ENCODE measurements around the gene STYK1. TPM values are rescaled to one million over a fixed set of nuclear protein-coding genes. Genes with fewer than 3 reads are reported as not detected.
A peak's percentile ranks its signal among the peaks of the same experiment; 100 is the strongest.
"Not testable (repeated sequence)": the region's sequence is repeated elsewhere in the genome, so short reads cannot be mapped to it uniquely, and the experiment has no call there.

STYK1 gene
- total RNA-seq, 2 donors from 2014 or later = not detected

- Histone ChIP-seq H3K4me3 (peak overlapping the region; percentile 83), H3K27me3 (replicated peaks; ENCODE audit: insufficient read depth) (no peaks in the 10 kb centered on the region), H3K27ac (peak overlapping the region; percentile 75 to 85), H3K4me1 (ENCODE audit: control insufficient read depth in 1 of 2, low read depth in 2 of 2) (peaks cover 7 to 19% of the 10 kb centered on the region in 2 donors), H3K9me3 (no peaks in the 10 kb centered on the region), H3K36me3 (no peaks in the 10 kb centered on the region)
- DNase-seq (ENCODE audit: low spot score) (no peak), ATAC-seq (ENCODE audit: insufficient number of reproducible peaks, low FRiP score, low read depth) (no peak)
- TF ChIP-seq CTCF (IDR thresholded peaks at IDR 0.05) = no peak
These were observed 60.9 kb downstream of the STYK1 start for GRCh38 chr12:10612984-10613348.

GRCh38 chr12:10612110-10612509 is 61.7 kb downstream of the STYK1 start:
- H3K27me3 ChIP-seq (replicated peaks; ENCODE audit: insufficient read depth) = no peaks in the 10 kb centered on the region

GRCh38 chr12:10611258-10611657 is 62.6 kb downstream of the STYK1 start:
- ATAC-seq (ENCODE audit: insufficient number of reproducible peaks, low FRiP score, low read depth); DNase-seq (ENCODE audit: low spot score); H3K27me3 ChIP-seq (replicated peaks; ENCODE audit: insufficient read depth); H3K9me3 ChIP-seq; H3K36me3 ChIP-seq; H3K27ac ChIP-seq; H3K4me3 ChIP-seq: not testable (repeated sequence)
- H3K4me1 ChIP-seq (ENCODE audit: control insufficient read depth in 1 of 2, low read depth in 2 of 2) = peaks cover 7 to 19% of the 10 kb centered on the region in 2 donors

More at GRCh38 chr12:10612110-10612509, 61.7 kb downstream of the STYK1 start:
- Histone ChIP-seq H3K4me3 (peak overlapping the region; percentile 83), H3K27ac (no peak overlapping the region), H3K9me3 (no peaks in the 10 kb centered on the region), H3K36me3 (peaks cover 5% of the 10 kb centered on the region), H3K4me1 (ENCODE audit: control insufficient read depth in 1 of 2, low read depth in 2 of 2) (peaks cover 7 to 19% of the 10 kb centered on the region in 2 donors)
- TF ChIP-seq CTCF (IDR thresholded peaks at IDR 0.05) = no peak
- ATAC-seq (ENCODE audit: insufficient number of reproducible peaks, low FRiP score, low read depth) (no peak), DNase-seq (ENCODE audit: low spot score) (no peak)

GRCh38 chr12:10610188-10610587 is 63.7 kb downstream of the STYK1 start:
- no peak for TF ChIP-seq CTCF (IDR thresholded peaks at IDR 0.05)
- no peak for ATAC-seq (ENCODE audit: insufficient number of reproducible peaks, low FRiP score, low read depth)
- Histone ChIP-seq H3K9me3 (no peaks in the 10 kb centered on the region), H3K27ac (no peak overlapping the region), H3K4me3 (no peak overlapping the region), H3K27me3 (replicated peaks; ENCODE audit: insufficient read depth) (no peaks in the 10 kb centered on the region), H3K4me1 (ENCODE audit: control insufficient read depth in 1 of 2, low read depth in 2 of 2) (peaks cover 7 to 19% of the 10 kb centered on the region in 2 donors), H3K36me3 (peaks cover 8% of the 10 kb centered on the region)
- no peak for DNase-seq (ENCODE audit: low spot score)

- peaks cover 8% of the 10 kb centered on the region for H3K36me3 ChIP-seq
- TF ChIP-seq CTCF (IDR thresholded peaks at IDR 0.05) = no peak
- H3K9me3 ChIP-seq = no peaks in the 10 kb centered on the region
- no peaks in the 10 kb centered on the region for H3K27me3 ChIP-seq (replicated peaks; ENCODE audit: insufficient read depth)
- H3K4me3 ChIP-seq = no peak overlapping the region
- peaks cover 7 to 18% of the 10 kb centered on the region in 2 donors for H3K4me1 ChIP-seq (ENCODE audit: control insufficient read depth in 1 of 2, low read depth in 2 of 2)
- DNase-seq (ENCODE audit: low spot score) = no peak
- no peak overlapping the region for H3K27ac ChIP-seq
- ATAC-seq (ENCODE audit: insufficient number of reproducible peaks, low FRiP score, low read depth) = no peak
These were observed 65.9 kb downstream of the STYK1 start for GRCh38 chr12:10607885-10608458.

- no peaks in the 10 kb centered on the region for H3K4me1 ChIP-seq (ENCODE audit: control insufficient read depth in 1 of 2, low read depth in 2 of 2)
- no peaks in the 10 kb centered on the region for H3K27me3 ChIP-seq (replicated peaks; ENCODE audit: insufficient read depth)
- no peak for TF ChIP-seq CTCF (IDR thresholded peaks at IDR 0.05)
- no peaks in the 10 kb centered on the region for H3K9me3 ChIP-seq
- no peak overlapping the region for H3K27ac ChIP-seq
- H3K4me3 ChIP-seq = no peak overlapping the region
- DNase-seq (ENCODE audit: low spot score) (no peak), ATAC-seq (ENCODE audit: insufficient number of reproducible peaks, low FRiP score, low read depth) (no peak)
- peaks cover 1% of the 10 kb centered on the region for H3K36me3 ChIP-seq
These were observed 72.0 kb downstream of the STYK1 start for GRCh38 chr12:10601860-10602259.

Data from thoracic aorta (tissue), 2 donors.